NCI-H1092 treated with DMSO at 0.1 percent for 48 hours (cell line): ENCODE data around the gene APOA4.

Source experiments
- DNase-seq: peaks from one replicate; lab custom pipeline; 2025; lab: John Stamatoyannopoulos, UW

APOA4 gene

DNA sequence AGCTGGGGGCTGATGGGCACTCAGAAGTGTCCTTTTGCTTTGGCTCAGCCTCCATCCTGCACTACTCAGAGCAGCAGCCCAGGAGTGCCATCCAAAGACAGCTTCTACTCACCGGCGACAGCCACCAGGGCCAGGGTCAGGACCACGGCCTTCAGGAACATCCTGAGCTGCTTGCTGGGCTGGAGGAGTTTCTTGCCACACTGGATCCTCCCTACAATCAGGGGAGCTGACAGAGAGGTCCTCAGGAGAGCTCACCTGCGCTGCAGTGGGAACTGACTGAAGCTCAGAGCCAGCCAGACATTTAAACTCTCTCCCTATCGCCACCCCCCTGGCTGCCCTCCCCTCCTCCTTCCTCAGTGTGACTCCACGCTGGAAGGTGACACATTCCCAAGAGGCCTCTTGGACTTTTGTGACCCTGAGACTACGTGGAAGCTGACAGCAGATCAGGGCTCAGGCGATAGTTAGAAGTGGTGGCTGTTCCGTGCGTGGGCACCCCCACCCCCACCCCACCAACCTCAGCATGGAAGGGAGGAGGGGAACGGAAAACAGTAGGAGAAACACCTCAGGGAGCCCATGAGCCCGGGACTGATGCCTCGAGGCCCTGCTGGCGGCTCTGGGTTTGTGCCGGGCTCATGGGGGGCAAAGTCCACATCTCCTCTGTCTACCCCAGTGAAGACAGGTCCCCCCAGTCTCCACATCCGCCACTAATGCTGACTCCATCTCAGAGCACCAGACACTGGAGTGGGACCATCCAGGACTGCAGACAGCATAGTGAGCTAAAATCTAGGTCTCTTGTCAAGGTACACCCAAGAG is at the start of gene APOA4:
Gene APOA4 (minus strand): TSS at position 274 of the 813 bp plus-strand sequence. CDS start 113 bp downstream, at position 161.
- no peak for DNase-seq

GRCh38 chr11:116871248-116871647 is 48.1 kb upstream of the APOA4 start:
- no peak for DNase-seq

GRCh38 chr11:116870054-116870453 is 47.0 kb upstream of the APOA4 start:
- DNase-seq: no peak

DNA sequence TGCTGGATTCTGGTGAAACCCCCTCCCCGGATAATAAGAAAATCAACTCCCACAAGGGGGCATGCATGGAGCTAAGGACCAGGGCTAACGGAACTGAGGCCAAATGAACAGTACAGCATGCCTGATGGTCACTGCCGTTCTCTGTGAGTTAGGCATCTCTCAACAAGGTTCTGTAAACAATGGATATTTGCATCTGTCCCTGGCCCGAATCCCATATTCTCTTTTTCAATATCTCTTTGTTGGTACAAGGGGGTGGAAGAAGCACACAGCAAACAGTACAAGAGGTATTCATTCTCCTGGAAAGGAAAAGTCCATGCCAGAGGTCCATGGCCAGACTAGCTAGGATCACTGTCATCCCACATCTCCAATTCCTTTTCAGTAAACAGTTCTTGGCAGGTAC is 46.5 kb upstream of the APOA4 start:
- DNase-seq: no peak

DNA sequence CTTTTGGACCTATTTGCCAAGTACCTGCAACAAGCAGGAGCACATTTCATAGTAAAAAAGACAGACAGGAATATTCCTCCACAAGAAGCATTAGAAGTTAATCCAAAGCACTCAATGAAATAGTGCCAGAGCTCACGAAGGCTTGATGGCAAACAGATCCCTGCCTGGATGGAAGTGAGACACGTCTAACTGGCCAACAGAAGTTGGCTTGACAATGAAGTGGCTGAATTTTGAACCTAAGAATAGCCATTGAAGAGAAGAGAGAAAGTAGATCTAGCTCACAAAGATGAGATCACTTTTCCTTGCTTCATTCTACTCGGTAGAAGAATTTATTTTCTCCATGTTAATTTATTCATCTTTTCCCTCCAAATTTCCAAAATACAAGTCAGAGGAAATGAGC is 45.0 kb upstream of the APOA4 start:
- DNase-seq: no peak

GRCh38 chr11:116867619-116868018 is 44.5 kb upstream of the APOA4 start:
- no peak for DNase-seq

- DNase-seq: no peak
Observed at GRCh38 chr11:116866804-116867455, 43.8 kb upstream of the APOA4 start.

- DNase-seq: no peak
Observed at GRCh38 chr11:116865696-116866095, 42.6 kb upstream of the APOA4 start.

GRCh38 chr11:116864531-116864930 is 41.4 kb upstream of the APOA4 start:
- no peak for DNase-seq

GRCh38 chr11:116862951-116863350 is 39.8 kb upstream of the APOA4 start:
- no peak for DNase-seq

DNA sequence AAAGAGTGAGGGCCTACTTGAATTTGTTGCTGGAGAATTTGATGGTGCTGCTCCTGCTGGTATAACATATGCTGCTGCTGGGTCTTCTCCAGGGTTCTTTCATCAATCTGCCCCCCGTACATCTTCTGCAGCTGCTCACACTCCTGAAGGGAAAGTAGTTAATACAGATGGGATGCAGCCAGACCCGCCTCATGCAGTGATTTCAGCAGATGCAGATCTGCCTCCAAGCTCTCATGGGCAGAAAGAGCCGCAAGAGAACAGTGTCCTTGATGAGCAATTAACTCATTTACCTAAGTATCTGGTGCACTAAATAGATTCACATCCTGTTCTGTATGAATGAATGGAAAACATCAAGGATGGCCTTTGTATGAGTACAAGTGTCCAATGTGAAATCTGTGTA is 39.1 kb upstream of the APOA4 start:
- DNase-seq: no peak

- no peak for DNase-seq
Observed at GRCh38 chr11:116861539-116861938, 38.4 kb upstream of the APOA4 start.

GRCh38 chr11:116860303-116860702 is 37.2 kb upstream of the APOA4 start:
- DNase-seq: no peak

GRCh38 chr11:116859175-116859574 is 36.1 kb upstream of the APOA4 start:
- no peak for DNase-seq

GRCh38 chr11:116857936-116858335 is 34.8 kb upstream of the APOA4 start:
- no peak for DNase-seq

GRCh38 chr11:116857316-116857715 is 34.2 kb upstream of the APOA4 start:
- DNase-seq: no peak

GRCh38 chr11:116856423-116856822 is 33.3 kb upstream of the APOA4 start:
- DNase-seq: no peak

- no peak for DNase-seq
Observed at GRCh38 chr11:116855413-116855812, 32.3 kb upstream of the APOA4 start.

DNA sequence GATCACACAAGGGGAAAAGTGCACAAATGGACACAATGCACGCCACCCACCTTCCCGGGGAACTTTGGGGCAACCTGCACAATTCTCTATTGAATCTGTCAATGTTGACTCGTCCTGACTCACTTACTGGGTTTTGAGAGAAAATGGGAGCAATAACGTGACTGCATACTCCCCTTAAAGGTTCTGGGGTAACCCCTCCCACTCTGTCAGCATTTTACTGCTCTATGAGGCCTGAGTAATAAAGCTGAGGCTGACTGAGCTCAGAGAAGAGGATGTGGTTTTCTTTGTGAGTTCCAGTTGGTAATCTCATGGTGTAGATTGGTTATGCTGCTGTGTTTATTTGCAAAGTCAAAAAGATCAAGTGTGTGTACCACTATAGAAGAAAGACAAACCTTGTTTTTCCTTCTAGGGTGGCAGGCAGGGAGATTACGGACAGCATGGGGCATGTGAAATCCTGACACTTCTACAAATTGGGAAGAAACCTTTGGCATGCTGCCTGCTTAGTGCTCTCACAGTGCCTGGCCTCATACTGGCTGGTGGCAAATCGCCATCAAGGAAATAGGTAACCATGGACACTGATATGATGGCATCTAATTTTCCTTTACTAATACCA is 30.5 kb upstream of the APOA4 start:
- no peak for DNase-seq

DNA sequence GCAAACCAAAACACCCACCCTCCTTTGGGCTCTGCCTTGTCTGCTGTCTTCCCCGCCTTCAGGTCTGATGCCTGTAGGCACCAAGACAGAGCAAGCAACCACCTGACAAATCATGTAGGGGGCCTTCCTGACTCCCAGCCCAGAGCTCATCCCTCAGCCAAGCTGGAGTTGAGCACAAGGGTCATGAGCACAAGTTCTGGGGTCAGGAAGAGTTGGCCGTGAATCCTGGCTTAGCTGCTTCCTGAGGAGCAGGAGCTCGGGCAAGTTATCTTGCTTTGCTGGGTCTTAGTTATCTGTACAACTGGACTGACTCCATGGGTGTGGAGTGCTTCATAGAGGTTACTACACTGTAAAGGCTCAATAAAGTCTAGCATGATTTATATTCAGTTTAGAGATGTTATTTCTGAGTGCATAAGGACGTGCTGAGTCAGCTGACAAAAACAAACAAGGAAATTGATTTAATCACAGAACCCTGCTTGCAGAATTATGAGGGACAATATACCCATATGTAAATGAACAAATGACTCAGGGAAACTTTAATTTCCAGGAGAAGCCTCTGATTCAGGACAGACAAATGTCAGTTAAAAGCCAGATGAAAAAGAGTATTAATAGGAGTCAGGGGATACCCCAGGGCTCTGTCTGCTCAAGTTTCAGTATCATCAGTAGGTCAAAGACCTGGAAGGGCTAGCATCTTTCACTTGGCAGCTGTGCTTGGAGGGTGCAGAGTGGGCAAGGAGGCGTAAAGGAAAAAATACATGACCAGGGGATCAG is 29.3 kb upstream of the APOA4 start:
- DNase-seq: no peak

DNA sequence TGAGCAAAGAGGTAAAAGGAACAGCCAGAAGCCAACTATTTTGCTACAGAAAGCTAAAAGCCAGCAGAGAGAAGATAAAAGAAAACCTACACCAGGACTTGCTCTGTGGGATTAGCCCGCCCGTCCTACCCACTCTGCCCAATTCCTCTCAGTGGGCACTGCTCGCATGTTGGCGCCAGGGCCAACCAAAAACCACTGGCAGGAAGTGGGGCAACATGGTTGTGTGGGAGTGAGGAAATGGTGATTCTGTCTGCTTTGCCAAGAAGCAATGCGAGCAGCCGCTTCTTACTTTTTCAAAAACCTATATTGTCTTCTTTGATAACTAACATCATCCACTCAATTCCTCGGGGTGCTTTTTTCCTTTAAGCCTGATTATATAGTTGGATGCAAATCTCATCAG is 28.5 kb upstream of the APOA4 start:
- no peak for DNase-seq

GRCh38 chr11:116849486-116849885 is 26.4 kb upstream of the APOA4 start:
- DNase-seq: no peak
